IMR-90 (cell line): ENCODE measurements around the gene RGS16. TPM values are rescaled to one million over a fixed set of nuclear protein-coding genes. Genes with fewer than 3 reads are reported as not detected.

ENCODE experiments used
- ATAC-seq: fragments of 200-7000 bp; cut with Tn5 transposase; 2 replicates; pipeline ENCODE4 v1.9.1; 2020; ENCODE audit warnings: low read depth, mild to moderate bottlenecking, moderate library complexity
- BruUV-seq: library from RNA; stranded (reverse); fragments of 400-500 nt; replicated peaks from 2 replicates; lab custom pipeline; 2021; lab: Mats Ljungman, UMichigan
- CTCF ChIA-PET: fragments of 300-600 bp; formaldehyde crosslinking; extraction: SDS; loops from one replicate; lab custom pipeline; 2021; ENCODE audit warnings: antibody characterized with exemption; lab: Yijun Ruan, JAX
- POLR2A ChIA-PET: fragments of 300-600 bp; sonication (Branson Sonifier 250); formaldehyde crosslinking; loops from one replicate; lab custom pipeline; 2022; ENCODE audit warnings: antibody characterized with exemption; ENCODE audit not compliant: unreplicated experiment; lab: Charles Lee
- DNase-seq: peaks from one replicate; pipeline ENCODE4 v3.0.0; 2013
- H2AFZ ChIP-seq: replicated peaks from 2 replicates; pipeline ENCODE3; 2013; ENCODE audit warnings: low read length, mild to moderate bottlenecking; ENCODE audit not compliant: poor library complexity
- H2AK5ac ChIP-seq: 2 replicates; pipeline ENCODE4 v1.6.1; 2013; ENCODE audit warnings: low read depth, low read length, inconsistent platforms
- H2AK9ac ChIP-seq: replicated peaks from 2 replicates; pipeline ENCODE3; 2013; ENCODE audit warnings: mild to moderate bottlenecking, low read depth, low read length, moderate library complexity; ENCODE audit not compliant: poor library complexity
- H2BK120ac ChIP-seq: 2 replicates; pipeline ENCODE4 v1.6.1; 2013; ENCODE audit warnings: low read depth, low read length, inconsistent platforms
- H2BK15ac ChIP-seq: 3 replicates; pipeline ENCODE4 v1.6.1; 2013; ENCODE audit warnings: low read depth, low read length, inconsistent platforms
- H2BK20ac ChIP-seq: 2 replicates; pipeline ENCODE4 v1.6.1; 2013; ENCODE audit warnings: low read depth, mild to moderate bottlenecking, inconsistent platforms, low read length, moderate library complexity
- H2BK5ac ChIP-seq: 2 replicates; pipeline ENCODE4 v1.6.1; 2013; ENCODE audit warnings: mild to moderate bottlenecking, low read depth, low read length, inconsistent platforms; ENCODE audit not compliant: poor library complexity, severe bottlenecking
- H3K14ac ChIP-seq: replicated peaks from 2 replicates; pipeline ENCODE4 v1.6.1; 2013; ENCODE audit warnings: low read depth, low read length, inconsistent platforms
- H3K18ac ChIP-seq: 2 replicates; pipeline ENCODE4 v1.6.1; 2013; ENCODE audit warnings: low read depth, low read length, control low read depth
- H3K23ac ChIP-seq: 2 replicates; pipeline ENCODE4 v1.6.1; 2013; ENCODE audit warnings: low read depth, low read length, inconsistent platforms
- H3K27ac ChIP-seq: 2 replicates; pipeline ENCODE4 v1.5.1; 2013; ENCODE audit warnings: mild to moderate bottlenecking, control low read depth, low read length; ENCODE audit not compliant: insufficient read depth
- H3K27me3 ChIP-seq: 2 replicates; pipeline ENCODE4 v1.6.1; 2013; ENCODE audit warnings: low read length; ENCODE audit not compliant: control insufficient read depth, insufficient read depth
- H3K36me3 ChIP-seq: 2 replicates; pipeline ENCODE4 v1.6.1; 2013; ENCODE audit warnings: low read length, mixed read lengths; ENCODE audit not compliant: control insufficient read depth, insufficient read depth
- H3K4ac ChIP-seq: 2 replicates; pipeline ENCODE4 v1.6.1; 2013; ENCODE audit warnings: low read depth, low read length, inconsistent platforms
- H3K4me1 ChIP-seq: 2 replicates; pipeline ENCODE4 v1.6.1; 2013; ENCODE audit warnings: low read length, mixed read lengths; ENCODE audit not compliant: control insufficient read depth, insufficient read depth
- H3K4me2 ChIP-seq: 2 replicates; pipeline ENCODE4 v1.6.1; 2013; ENCODE audit warnings: low read depth, mild to moderate bottlenecking, control low read depth, low read length, moderate library complexity
- H3K4me3 ChIP-seq: 2 replicates; pipeline ENCODE4 v1.5.1; 2013; ENCODE audit warnings: low read depth, mild to moderate bottlenecking, control low read depth, low read length, moderate library complexity; ENCODE audit not compliant: insufficient read depth
- H3K56ac ChIP-seq: 2 replicates; pipeline ENCODE4 v1.6.1; 2013; ENCODE audit warnings: low read length, inconsistent platforms; ENCODE audit not compliant: insufficient read depth; ENCODE audit errors: extremely low read depth
- H3K79me1 ChIP-seq, 2 experiments: 2 replicates each; pipeline ENCODE4 v1.6.1; 2013; ENCODE audit warnings: low read length in 2 of 2, inconsistent platforms in 1 of 2, low read depth in 1 of 2
- H3K9ac ChIP-seq: 2 replicates; pipeline ENCODE4 v1.6.1; 2013; ENCODE audit warnings: low read depth, low read length, control low read depth
- H3K9me1 ChIP-seq: 2 replicates; pipeline ENCODE4 v1.6.1; 2013; ENCODE audit warnings: low read length, inconsistent platforms; ENCODE audit not compliant: insufficient read depth
- H3K9me3 ChIP-seq: 2 replicates; pipeline ENCODE4 v1.6.1; 2013; ENCODE audit warnings: low read length; ENCODE audit not compliant: control insufficient read depth, insufficient read depth
- H4K20me1 ChIP-seq: 2 replicates; pipeline ENCODE4 v1.6.1; 2013; ENCODE audit warnings: low read length, inconsistent platforms; ENCODE audit not compliant: insufficient read depth
- H4K5ac ChIP-seq: 2 replicates; pipeline ENCODE4 v1.6.1; 2013; ENCODE audit warnings: mild to moderate bottlenecking, low read depth, low read length, control low read depth
- H4K8ac ChIP-seq, 2 experiments: 2 replicates each; pipeline ENCODE4 v1.6.1; 2013; ENCODE audit warnings: low read depth in 2 of 2, low read length in 2 of 2, control low read depth in 1 of 2, inconsistent platforms in 1 of 2
- H4K91ac ChIP-seq: 2 replicates; pipeline ENCODE4 v1.6.1; 2013; ENCODE audit warnings: low read depth, low read length, inconsistent platforms; ENCODE audit not compliant: insufficient read depth
- BHLHE40 ChIP-seq: fragments of 150-350 bp; IDR thresholded peaks from 2 replicates; pipeline ENCODE4 v1.6.1; 2016; ENCODE audit warnings: mild to moderate bottlenecking, low read depth, low read length
- CEBPB ChIP-seq: IDR thresholded peaks from 2 replicates; pipeline ENCODE4 v1.6.1; 2012; ENCODE audit warnings: low read depth, low read length, improper control_type of control experiment
- CHD1 ChIP-seq: IDR thresholded peaks from 2 replicates; pipeline ENCODE4 v1.6.1; 2012; ENCODE audit warnings: low read depth, low read length, improper control_type of control experiment
- FOS ChIP-seq: fragments of 150-350 bp; IDR thresholded peaks from 2 replicates; pipeline ENCODE4 v1.6.1; 2016; ENCODE audit warnings: low read depth, low read length
- MAFK ChIP-seq: IDR thresholded peaks from 2 replicates; pipeline ENCODE4 v1.6.1; 2012; ENCODE audit warnings: low read depth, low read length, improper control_type of control experiment
- MAZ ChIP-seq: IDR thresholded peaks from 2 replicates; pipeline ENCODE4 v1.6.1; 2012; ENCODE audit warnings: low read depth, mild to moderate bottlenecking, low read length, improper control_type of control experiment, moderate library complexity, borderline replicate concordance
- NFE2L2 ChIP-seq: fragments of 150-350 bp; IDR thresholded peaks from 2 replicates; pipeline ENCODE4 v1.6.1; 2016; ENCODE audit warnings: low read depth, mild to moderate bottlenecking, low read length
- POLR2A ChIP-seq: IDR thresholded peaks from 2 replicates; pipeline ENCODE4 v1.6.1; 2012; ENCODE audit warnings: mild to moderate bottlenecking, low read depth, low read length
- RAD21 ChIP-seq: IDR thresholded peaks from 2 replicates; pipeline ENCODE4 v1.6.1; 2012; ENCODE audit warnings: low read length, improper control_type of control experiment
- RCOR1 ChIP-seq: IDR thresholded peaks from 2 replicates; pipeline ENCODE4 v1.6.1; 2012; ENCODE audit warnings: mild to moderate bottlenecking, low read length, improper control_type of control experiment; ENCODE audit not compliant: insufficient replicate concordance
- whole genome bisulfite sequencing, 2 experiments: methylation state at CpG; one replicate each; pipeline versions ENCODE4 v1.1.5 to v1.1.7; 2013; ENCODE audit warnings: missing lambda C conversion rate in 2 of 2; ENCODE audit not compliant: insufficient read length in 1 of 2; ENCODE audit errors: extremely low coverage in 2 of 2; 5-methylcytosine and 5-hydroxymethylcytosine counted together
- dilution Hi-C: fragments of 300-500 bp; cut with HindIII; formaldehyde crosslinking; loops from one replicate; pipeline ENCODE4 v1.14.3; 2018; ENCODE audit warnings: low sequenced_read_pairs; ENCODE audit not compliant: unreplicated experiment
- in situ Hi-C: fragments of 300-500 bp; cut with MboI; formaldehyde crosslinking; loops from 3 replicates; pipeline ENCODE4 v1.14.3; 2019; ENCODE audit warnings: low sequenced_read_pairs, inconsistent platforms, mixed read lengths
- intact Hi-C: fragments of 100-400 bp; cut with micrococcal nuclease; formaldehyde crosslinking; loops from 2 replicates; pipeline ENCODE4 v1.10.0; 2022
- polyA plus RNA-seq, 3 experiments: library from polyadenylated mRNA; depleted of rRNA; stranded (reverse); fragments of >200 nt; gene quantifications; 2 replicates each; pipeline ENCODE4 v1.2.3, GENCODE V29; 2012; ENCODE audit warnings: low replicate concordance in 1 of 3
- total RNA-seq: library from RNA; depleted of rRNA; stranded (reverse); fragments of >200 nt; gene quantifications from 2 replicates; pipeline ENCODE4 v1.2.3, GENCODE V29; 2012

The RGS16 gene
- total and polyA plus RNA-seq, 2 of the 4 experiments (the other 2 are of a cell fraction): 0.15 to 0.18 TPM

GRCh38 chr1:182649041-182649440 lies 44.9 kb upstream of the RGS16 start:
- H4K5ac ChIP-seq: no peak overlapping the region
- no TSS peak for BruUV-seq
- no peak overlapping the region for H3K4ac ChIP-seq
- CTCF ChIA-PET: interaction anchor here (0.6 kb wide), 3 partner anchors 37 to 1294 kb away, joined by 3 to 4 read pairs (median 3); no protein-coding TSS in a partner anchor
- DNase-seq (no peak), ATAC-seq (no peak)
- no peak overlapping the region for H3K23ac ChIP-seq
- no peaks in the 10 kb centered on the region for H4K20me1 ChIP-seq
- H2BK20ac ChIP-seq: no peak overlapping the region
- TF ChIP-seq FOS (no peak), POLR2A (no peak), RCOR1 (no peak), CHD1 (no peak), MAFK (no peak), MAZ (no peak), BHLHE40 (no peak), RAD21 (no peak), NFE2L2 (no peak), CEBPB (no peak)
- no CpG with 5 or more reads among the region's 7 CpGs for WGBS, 2 experiments
- H4K91ac ChIP-seq: no peak overlapping the region
- no peak overlapping the region for H3K9ac ChIP-seq
- in situ Hi-C loops (no loop called here), dilution Hi-C loops (no loop called here), intact Hi-C loops (no loop called here)
- no peaks in the 10 kb centered on the region for H3K9me1 ChIP-seq
- no peaks in the 10 kb centered on the region for H3K9me3 ChIP-seq
- H2BK120ac ChIP-seq: no peak overlapping the region
- no peak overlapping the region for H3K18ac ChIP-seq
- no peak overlapping the region for H2AK5ac ChIP-seq
- no peaks in the 10 kb centered on the region for H3K36me3 ChIP-seq
- no peak overlapping the region for H3K4me3 ChIP-seq
- H2AFZ ChIP-seq: no peak overlapping the region
- H2AK9ac ChIP-seq: no peak overlapping the region
- no peak overlapping the region for H4K8ac ChIP-seq
- H3K4me2 ChIP-seq: no peak overlapping the region
- no peak overlapping the region for H2BK5ac ChIP-seq
- H3K79me1 ChIP-seq: no peaks in the 10 kb centered on the region
- H3K56ac ChIP-seq: no peak overlapping the region
- H3K14ac ChIP-seq: no peak overlapping the region
- H3K27ac ChIP-seq: no peak overlapping the region
- H3K4me1 ChIP-seq: no peaks in the 10 kb centered on the region
- H2BK15ac ChIP-seq: no peak overlapping the region
- peaks cover 7% of the 10 kb centered on the region for H3K27me3 ChIP-seq
- POLR2A ChIA-PET: no interaction called here
